GM20000 (cell line): ENCODE data around the gene FGF9.

Source experiments
- DNase-seq: peaks from one replicate; pipeline ENCODE4 v3.0.0; 2012; ENCODE audit warnings: low spot score
- CTCF ChIP-seq: IDR thresholded peaks from 2 replicates; pipeline ENCODE4 v1.5.1; 2012; ENCODE audit warnings: mild to moderate bottlenecking, control low read depth; ENCODE audit errors: extremely low read depth, missing control alignments

The FGF9 gene

GRCh38 chr13:21735701-21736401 lies 65.0 kb downstream of the FGF9 start:
- TF ChIP-seq CTCF: no peak
- DNase-seq: no peak

- no peak for TF ChIP-seq CTCF
- no peak for DNase-seq
Observed at GRCh38 chr13:21736926-21737325, 66.1 kb downstream of the FGF9 start.

GRCh38 chr13:21738630-21739029 lies 67.8 kb downstream of the FGF9 start:
- no peak for TF ChIP-seq CTCF
- no peak for DNase-seq

- no peak for DNase-seq
Observed at GRCh38 chr13:21739771-21740170, 68.9 kb downstream of the FGF9 start.

GRCh38 chr13:21741396-21741979 lies 70.6 kb downstream of the FGF9 start:
- no peak for TF ChIP-seq CTCF
- no peak for DNase-seq

More at GRCh38 chr13:21739771-21740170, 68.9 kb downstream of the FGF9 start:
- TF ChIP-seq CTCF: no peak

- DNase-seq: no peak
- TF ChIP-seq CTCF: no peak
Observed at GRCh38 chr13:21742096-21742495, 71.2 kb downstream of the FGF9 start.

- DNase-seq: no peak
- TF ChIP-seq CTCF: no peak
Observed at GRCh38 chr13:21744149-21744548, 73.3 kb downstream of the FGF9 start.
